ENCODE measurements around the gene FHAD1. TPM values are rescaled to one million over a fixed set of nuclear protein-coding genes. Genes with fewer than 3 reads are reported as not detected.

FHAD1 gene
- total RNA-seq, 4 donors from 2014 or later = not detected

GRCh38 chr1:15282038-15282437 is 35.0 kb downstream of the FHAD1 start:
- TF ChIP-seq POLR2A (IDR thresholded peaks at IDR 0.05) = no peak
- TF ChIP-seq CTCF (IDR thresholded peaks at IDR 0.05 in 4 of 5, conservative IDR thresholded peaks at IDR 0.05 in 1 of 5) = no peak
- DNase-seq = no peak
- intact Hi-C loops (cut with DNase I; ENCODE audit: low total_unique reads) = no loop called here

GRCh38 chr1:15282810-15283474 is 35.9 kb downstream of the FHAD1 start:
- in situ Hi-C loops (cut with MboI; ENCODE audit: low sequenced_read_pairs in 4 of 4) = no loop called here
- no peak for ATAC-seq

More at GRCh38 chr1:15282038-15282437, 35.0 kb downstream of the FHAD1 start:
- Histone ChIP-seq H3K9me3 (no peaks in the 10 kb centered on the region), H3K27ac (no peak overlapping the region), H3K36me3 (no peaks in the 10 kb centered on the region), H3K4me3 (no peak overlapping the region), H3K4me1 (no peaks in the 10 kb centered on the region), H3K27me3 (no peaks in the 10 kb centered on the region)
- in situ Hi-C loops (cut with MboI; ENCODE audit: low sequenced_read_pairs in 4 of 4) = no loop called here
- no peak for ATAC-seq

GRCh38 chr1:15283526-15283925 is 36.5 kb downstream of the FHAD1 start:
- no peak for ATAC-seq
- in situ Hi-C loops (cut with MboI; ENCODE audit: low sequenced_read_pairs in 4 of 4) (no loop called here), intact Hi-C loops (cut with DNase I; ENCODE audit: low total_unique reads) (no loop called here)
- Histone ChIP-seq H3K27me3 (no peaks in the 10 kb centered on the region), H3K27ac (no peak overlapping the region), H3K9me3 (no peaks in the 10 kb centered on the region), H3K4me3 (no peak overlapping the region), H3K4me1 (no peaks in the 10 kb centered on the region), H3K36me3 (no peaks in the 10 kb centered on the region)
- no peak for TF ChIP-seq POLR2A (IDR thresholded peaks at IDR 0.05)
- no peak for TF ChIP-seq CTCF (IDR thresholded peaks at IDR 0.05 in 4 of 5, conservative IDR thresholded peaks at IDR 0.05 in 1 of 5)
- no peak for DNase-seq

More at GRCh38 chr1:15282810-15283474, 35.9 kb downstream of the FHAD1 start:
- TF ChIP-seq CTCF (IDR thresholded peaks at IDR 0.05 in 4 of 5, conservative IDR thresholded peaks at IDR 0.05 in 1 of 5) (no peak), POLR2A (IDR thresholded peaks at IDR 0.05) (no peak)
- Histone ChIP-seq H3K36me3 (no peaks in the 10 kb centered on the region), H3K27ac (no peak overlapping the region), H3K4me3 (no peak overlapping the region), H3K4me1 (no peaks in the 10 kb centered on the region), H3K27me3 (no peaks in the 10 kb centered on the region), H3K9me3 (no peaks in the 10 kb centered on the region)
- DNase-seq = no peak
- intact Hi-C loops (cut with DNase I; ENCODE audit: low total_unique reads) = no loop called here

GRCh38 chr1:15286452-15286851 is 39.4 kb downstream of the FHAD1 start:
- in situ Hi-C loops (cut with MboI; ENCODE audit: low sequenced_read_pairs in 4 of 4) (no loop called here), intact Hi-C loops (cut with DNase I; ENCODE audit: low total_unique reads) (no loop called here)
- Histone ChIP-seq H3K36me3 (no peaks in the 10 kb centered on the region), H3K4me3 (no peak overlapping the region), H3K27me3 (no peaks in the 10 kb centered on the region), H3K9me3 (no peaks in the 10 kb centered on the region), H3K27ac (no peak overlapping the region), H3K4me1 (no peaks in the 10 kb centered on the region)
- ATAC-seq (no peak), DNase-seq (no peak)
- TF ChIP-seq POLR2A (IDR thresholded peaks at IDR 0.05) (no peak), CTCF (IDR thresholded peaks at IDR 0.05 in 4 of 5, conservative IDR thresholded peaks at IDR 0.05 in 1 of 5) (no peak)
